T-helper 1 cell treated with Interleukin-12 subunit alpha and Interleukin-12 subunit beta and Interleukin-4 antibody, amounts not matched to agents 30 μg/mL and 1 μg/mL, for 36 hours (primary cell): ENCODE measurements around the gene XYLT1.
A peak's percentile ranks its signal among the peaks of the same experiment; 100 is the strongest.

ENCODE experiments used
- H3K27ac Mint-ChIP-seq: one replicate; pipeline ENCODE4 v1.8.0; 2021; ENCODE audit warnings: mild to moderate bottlenecking, mixed read lengths
- H3K27me3 Mint-ChIP-seq: one replicate; pipeline ENCODE4 v1.8.0; 2021; ENCODE audit warnings: low read depth, mixed read lengths
- H3K36me3 Mint-ChIP-seq: one replicate; pipeline ENCODE4 v1.8.0; 2021; ENCODE audit warnings: low read depth, mixed read lengths
- H3K4me1 Mint-ChIP-seq: one replicate; pipeline ENCODE4 v1.8.0; 2021; ENCODE audit warnings: low read depth, mixed read lengths
- H3K4me3 Mint-ChIP-seq: one replicate; pipeline ENCODE4 v1.8.0; 2021; ENCODE audit warnings: mild to moderate bottlenecking, moderate library complexity, mixed read lengths
- H3K9me3 Mint-ChIP-seq: one replicate; pipeline ENCODE4 v1.8.0; 2021; ENCODE audit warnings: mixed read lengths

Gene XYLT1

DNA sequence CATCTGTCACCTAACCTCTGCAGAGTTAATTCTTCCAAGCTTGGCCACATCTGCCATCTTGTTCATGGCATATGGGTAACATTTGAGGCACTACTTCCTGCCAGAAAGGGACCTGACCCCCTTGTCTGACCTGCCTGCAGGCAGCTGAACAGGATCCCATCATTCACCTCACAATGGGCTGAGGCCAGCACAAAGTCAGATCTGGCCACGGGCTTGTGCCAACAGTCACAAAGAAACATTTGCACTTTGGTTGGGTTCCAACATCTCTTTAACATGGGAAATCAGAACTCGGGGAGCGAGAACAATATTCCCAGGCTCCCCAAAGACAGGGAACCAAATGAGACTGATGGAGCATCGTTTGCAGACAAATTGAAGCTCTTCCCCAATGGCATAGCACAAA is 116.1 kb downstream of the XYLT1 start:
- Mint-ChIP-seq H3K27me3 (no peaks in the 10 kb centered on the region), H3K4me1 (peaks cover 60% of the 10 kb centered on the region), H3K9me3 (no peaks in the 10 kb centered on the region), H3K27ac (no peak overlapping the region), H3K4me3 (no peak overlapping the region), H3K36me3 (peaks cover 51% of the 10 kb centered on the region)

- Mint-ChIP-seq H3K27me3 (no peaks in the 10 kb centered on the region), H3K36me3 (peaks cover 47% of the 10 kb centered on the region), H3K4me1 (peaks cover 60% of the 10 kb centered on the region), H3K27ac (no peak overlapping the region), H3K4me3 (no peak overlapping the region), H3K9me3 (no peaks in the 10 kb centered on the region)
These were observed 116.6 kb downstream of the XYLT1 start for GRCh38 chr16:17354141-17354601.

DNA sequence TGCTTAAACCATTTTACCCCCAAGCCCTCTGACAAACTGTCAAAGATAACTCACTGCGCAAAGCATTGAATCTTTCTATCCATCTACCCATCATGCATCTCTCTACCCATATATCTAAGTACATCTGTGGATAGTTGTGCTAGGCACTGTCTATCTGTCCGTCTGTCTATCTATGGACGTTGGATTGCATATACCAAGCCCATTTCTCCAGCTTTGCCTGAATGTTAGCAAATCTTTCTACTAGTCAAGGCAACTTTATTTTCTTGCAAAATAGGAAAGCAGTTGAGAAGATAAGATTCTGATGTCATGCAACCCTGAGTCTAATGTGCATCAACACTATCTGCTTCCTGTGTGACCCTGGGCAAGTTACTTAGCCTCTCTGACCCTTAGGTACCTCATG is 117.2 kb downstream of the XYLT1 start:
- Mint-ChIP-seq H3K9me3 (no peaks in the 10 kb centered on the region), H3K36me3 (peaks cover 53% of the 10 kb centered on the region), H3K4me1 (peaks cover 60% of the 10 kb centered on the region), H3K4me3 (no peak overlapping the region), H3K27ac (no peak overlapping the region), H3K27me3 (no peaks in the 10 kb centered on the region)

DNA sequence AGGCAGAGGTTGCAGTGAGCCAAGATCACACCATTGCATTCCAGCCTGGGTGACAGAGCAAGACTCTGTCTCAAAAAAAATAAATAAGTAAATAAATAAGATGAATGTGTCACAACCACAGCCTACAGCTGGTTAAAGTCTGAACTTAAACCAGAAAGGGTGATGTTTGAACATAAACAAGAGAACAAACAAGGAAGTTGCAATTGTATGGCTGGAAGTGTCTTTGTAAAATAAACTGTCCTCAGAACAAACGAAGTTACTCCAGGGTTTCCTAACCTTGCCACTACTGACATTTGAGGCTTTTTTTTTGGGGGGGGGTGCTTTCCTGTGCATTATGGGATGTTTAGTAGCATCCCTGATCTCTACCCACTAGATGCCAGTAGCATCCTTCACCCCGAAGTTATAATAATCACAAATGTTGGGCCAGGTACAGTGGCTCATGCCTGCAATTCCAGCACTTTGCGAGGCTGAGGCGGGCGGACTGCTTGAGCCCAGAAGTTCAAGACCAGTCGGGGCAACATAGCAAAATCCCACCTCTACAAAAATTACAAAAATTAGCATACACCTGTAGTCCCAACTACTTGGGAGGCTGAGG is 119.2 kb downstream of the XYLT1 start:
- peaks cover 69% of the 10 kb centered on the region for H3K4me1 Mint-ChIP-seq
- peak overlapping the region; percentile 65 for H3K27ac Mint-ChIP-seq
- no peaks in the 10 kb centered on the region for H3K27me3 Mint-ChIP-seq
- H3K9me3 Mint-ChIP-seq, result no peaks in the 10 kb centered on the region
- H3K4me3 Mint-ChIP-seq, result no peak overlapping the region
- H3K36me3 Mint-ChIP-seq, result peaks cover 49% of the 10 kb centered on the region

DNA sequence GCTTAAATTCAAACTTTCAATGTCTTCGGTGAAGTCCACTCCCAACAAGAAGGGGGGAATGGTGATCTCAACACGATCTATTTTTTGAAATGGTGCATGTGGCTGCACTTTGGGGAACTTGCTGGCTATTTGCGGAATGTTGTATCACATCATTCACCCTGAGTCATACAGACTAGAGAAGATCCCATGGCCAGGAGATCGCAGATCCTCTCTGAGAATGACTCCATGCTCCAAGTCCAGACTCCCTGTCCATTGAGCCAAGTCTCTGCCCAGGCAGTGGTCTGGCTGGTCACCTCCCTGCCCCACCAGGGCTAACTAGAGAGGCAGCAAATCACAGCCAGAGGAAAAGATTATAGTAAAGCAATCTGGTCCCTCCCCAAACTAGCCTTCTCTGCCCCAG is 120.6 kb downstream of the XYLT1 start:
- H3K27me3 Mint-ChIP-seq, result no peaks in the 10 kb centered on the region
- H3K36me3 Mint-ChIP-seq, result peaks cover 48% of the 10 kb centered on the region
- H3K4me3 Mint-ChIP-seq, result no peak overlapping the region
- no peak overlapping the region for H3K27ac Mint-ChIP-seq
- H3K4me1 Mint-ChIP-seq, result peaks cover 75% of the 10 kb centered on the region
- H3K9me3 Mint-ChIP-seq, result no peaks in the 10 kb centered on the region

GRCh38 chr16:17348826-17349225 is 121.9 kb downstream of the XYLT1 start:
- H3K27me3 Mint-ChIP-seq, result no peaks in the 10 kb centered on the region
- H3K36me3 Mint-ChIP-seq, result peaks cover 36% of the 10 kb centered on the region
- H3K4me3 Mint-ChIP-seq, result peak overlapping the region; percentile 40
- H3K4me1 Mint-ChIP-seq, result peaks cover 79% of the 10 kb centered on the region
- H3K27ac Mint-ChIP-seq, result peak overlapping the region; percentile 99
- no peaks in the 10 kb centered on the region for H3K9me3 Mint-ChIP-seq

DNA sequence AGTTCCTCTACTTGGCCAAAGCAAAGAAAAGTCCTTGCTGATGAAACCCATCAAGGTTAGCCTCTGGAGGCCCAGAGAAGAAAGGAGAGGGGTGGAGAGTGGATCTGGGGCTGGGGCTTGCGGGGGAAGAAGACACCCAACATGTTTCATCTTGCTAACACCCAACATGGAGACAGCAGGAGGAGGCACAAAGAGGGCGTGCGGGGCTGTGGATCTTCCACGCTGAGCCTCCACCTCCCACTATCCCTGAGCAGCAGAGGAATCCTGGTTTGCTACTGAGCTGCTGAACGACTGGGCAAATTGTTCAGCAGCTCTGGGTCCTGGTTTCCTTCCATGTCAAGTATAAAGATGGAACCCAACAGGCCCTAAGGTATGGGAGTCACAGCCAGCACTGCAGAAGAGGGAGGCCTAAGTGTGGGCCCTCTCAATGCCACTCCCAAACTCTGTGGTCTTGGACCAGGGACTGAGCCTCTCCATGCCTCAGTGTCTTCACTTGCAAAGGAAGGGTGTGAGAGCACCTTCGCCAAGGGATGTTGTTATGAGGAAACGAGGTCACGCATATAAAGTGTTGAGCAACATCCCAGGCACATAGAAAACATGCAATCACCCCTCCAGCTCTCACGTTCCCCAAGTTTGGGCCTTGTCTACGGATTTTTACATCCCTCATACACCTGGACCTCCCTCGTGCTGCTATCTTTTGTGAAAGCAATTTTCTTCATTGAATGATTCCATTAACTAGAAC is 122.5 kb downstream of the XYLT1 start:
- Mint-ChIP-seq H3K27me3 (no peaks in the 10 kb centered on the region), H3K4me1 (peaks cover 81% of the 10 kb centered on the region), H3K36me3 (peaks cover 37% of the 10 kb centered on the region), H3K4me3 (peak overlapping the region; percentile 40), H3K9me3 (no peaks in the 10 kb centered on the region), H3K27ac (peak overlapping the region; percentile 99)

- H3K4me3 Mint-ChIP-seq, result peak overlapping the region; percentile 67
- H3K27ac Mint-ChIP-seq, result peak overlapping the region; percentile 99
- H3K9me3 Mint-ChIP-seq, result no peaks in the 10 kb centered on the region
- no peaks in the 10 kb centered on the region for H3K27me3 Mint-ChIP-seq
- H3K4me1 Mint-ChIP-seq, result peaks cover 82% of the 10 kb centered on the region
- H3K36me3 Mint-ChIP-seq, result peaks cover 32% of the 10 kb centered on the region
These were observed 123.1 kb downstream of the XYLT1 start for GRCh38 chr16:17347624-17348023.

DNA sequence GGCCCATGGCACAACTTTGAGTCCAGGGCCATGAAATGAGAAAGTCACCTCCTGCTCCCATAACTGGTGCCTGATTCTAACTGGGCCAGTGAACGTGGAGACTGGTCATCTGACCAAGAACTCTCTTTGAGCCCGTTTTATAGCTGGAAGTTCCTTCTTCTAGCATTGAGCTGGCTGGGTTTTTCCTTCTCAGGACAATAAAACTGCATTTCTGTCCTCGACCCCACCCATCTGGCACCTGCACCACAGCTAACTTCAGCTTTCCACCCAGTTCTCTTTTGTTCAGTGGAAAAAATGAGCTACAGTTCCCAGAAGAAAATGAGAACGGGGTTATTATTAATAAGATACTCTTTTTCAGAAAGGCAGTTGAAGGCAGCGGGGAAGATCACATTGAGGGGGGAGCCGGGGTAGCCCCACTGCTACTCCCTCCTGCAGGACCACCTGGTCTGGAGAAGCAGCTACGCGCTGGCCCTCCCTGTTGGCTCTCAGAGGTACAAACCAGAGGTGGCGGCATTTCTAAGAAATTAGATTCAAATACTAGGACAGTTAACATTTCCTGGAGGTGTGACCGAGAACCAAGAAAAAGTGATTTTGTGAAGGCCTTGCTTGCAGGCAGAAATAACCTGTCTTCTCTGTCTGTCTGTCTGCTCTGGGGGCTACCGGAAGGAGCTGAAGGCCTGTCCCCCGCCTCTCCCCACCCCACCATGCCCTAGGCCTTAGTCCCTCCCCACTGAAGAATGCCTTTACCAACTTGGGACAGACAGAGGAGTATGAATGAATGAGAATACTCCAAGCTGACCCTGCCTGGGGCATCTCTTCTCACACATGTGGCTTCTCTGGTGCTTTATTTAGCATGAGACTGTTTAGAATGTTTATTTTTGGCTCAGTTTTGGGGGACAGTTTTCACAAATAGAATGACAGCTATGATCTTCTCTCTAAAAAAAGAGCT is 123.9 kb downstream of the XYLT1 start:
- Mint-ChIP-seq H3K4me3 (peak overlapping the region; percentile 67), H3K27ac (peak overlapping the region; percentile 99), H3K4me1 (peaks cover 83% of the 10 kb centered on the region), H3K9me3 (no peaks in the 10 kb centered on the region), H3K36me3 (peaks cover 32% of the 10 kb centered on the region), H3K27me3 (no peaks in the 10 kb centered on the region)

- H3K9me3 Mint-ChIP-seq, result no peaks in the 10 kb centered on the region
- peaks cover 88% of the 10 kb centered on the region for H3K4me1 Mint-ChIP-seq
- H3K36me3 Mint-ChIP-seq, result peaks cover 30% of the 10 kb centered on the region
- H3K27ac Mint-ChIP-seq, result peak overlapping the region; percentile 87
- no peaks in the 10 kb centered on the region for H3K27me3 Mint-ChIP-seq
- peak overlapping the region; percentile 31 for H3K4me3 Mint-ChIP-seq
These were observed 125.7 kb downstream of the XYLT1 start for GRCh38 chr16:17345043-17345442.

GRCh38 chr16:17343728-17344127 is 127.0 kb downstream of the XYLT1 start:
- Mint-ChIP-seq H3K4me1 (peaks cover 81% of the 10 kb centered on the region), H3K36me3 (peaks cover 28% of the 10 kb centered on the region), H3K4me3 (peak overlapping the region; percentile 73), H3K27ac (peak overlapping the region; percentile 94), H3K9me3 (no peaks in the 10 kb centered on the region), H3K27me3 (no peaks in the 10 kb centered on the region)

DNA sequence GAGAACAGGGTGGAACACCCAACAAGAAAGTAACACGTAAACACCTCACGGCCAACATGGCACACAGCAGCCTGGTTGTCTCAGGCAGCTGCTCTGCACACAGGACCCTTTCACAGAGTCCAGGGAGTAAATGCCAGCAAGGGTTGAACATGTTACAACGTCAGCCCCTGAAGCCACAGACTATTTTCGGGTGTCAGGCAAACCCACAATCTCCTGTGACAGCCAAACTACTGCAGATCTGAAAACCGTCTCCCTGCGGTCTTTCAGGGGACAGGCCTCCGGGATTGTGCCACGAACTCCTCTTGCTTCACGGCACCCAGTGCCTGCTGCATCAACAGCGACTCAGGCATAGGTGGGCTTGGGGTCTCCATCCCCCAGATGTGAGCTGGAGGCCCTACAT is 127.7 kb downstream of the XYLT1 start:
- H3K27me3 Mint-ChIP-seq, result no peaks in the 10 kb centered on the region

DNA sequence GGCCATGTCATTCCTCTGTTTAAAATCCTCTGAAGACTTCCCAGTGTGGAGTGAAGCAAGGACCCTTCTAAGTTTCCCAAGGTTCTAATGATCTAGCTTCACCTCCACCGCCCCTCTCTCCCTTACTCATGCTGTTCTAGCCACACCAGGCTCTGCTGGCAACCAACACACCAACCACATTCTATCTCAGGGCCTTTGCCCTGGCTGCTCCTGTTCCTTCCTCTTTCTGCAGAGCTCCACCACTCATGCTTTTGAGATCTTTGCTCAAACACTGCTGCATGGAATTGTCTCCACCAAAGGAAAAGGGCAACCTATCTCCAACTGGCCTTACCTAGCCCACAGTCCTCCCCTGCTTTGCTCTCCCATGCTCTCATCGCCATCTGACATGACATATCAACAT is 128.7 kb downstream of the XYLT1 start:
- peak overlapping the region; percentile 94 for H3K27ac Mint-ChIP-seq
- no peaks in the 10 kb centered on the region for H3K9me3 Mint-ChIP-seq
- H3K4me1 Mint-ChIP-seq, result peaks cover 71% of the 10 kb centered on the region
- peak overlapping the region; percentile 42 for H3K4me3 Mint-ChIP-seq
- no peaks in the 10 kb centered on the region for H3K27me3 Mint-ChIP-seq
- peaks cover 23% of the 10 kb centered on the region for H3K36me3 Mint-ChIP-seq

More for the DNA sequence above, 127.7 kb downstream of the XYLT1 start:
- Mint-ChIP-seq H3K36me3 (peaks cover 26% of the 10 kb centered on the region), H3K4me1 (peaks cover 78% of the 10 kb centered on the region), H3K27ac (peak overlapping the region; percentile 94), H3K9me3 (no peaks in the 10 kb centered on the region), H3K4me3 (peak overlapping the region; percentile 73)

DNA sequence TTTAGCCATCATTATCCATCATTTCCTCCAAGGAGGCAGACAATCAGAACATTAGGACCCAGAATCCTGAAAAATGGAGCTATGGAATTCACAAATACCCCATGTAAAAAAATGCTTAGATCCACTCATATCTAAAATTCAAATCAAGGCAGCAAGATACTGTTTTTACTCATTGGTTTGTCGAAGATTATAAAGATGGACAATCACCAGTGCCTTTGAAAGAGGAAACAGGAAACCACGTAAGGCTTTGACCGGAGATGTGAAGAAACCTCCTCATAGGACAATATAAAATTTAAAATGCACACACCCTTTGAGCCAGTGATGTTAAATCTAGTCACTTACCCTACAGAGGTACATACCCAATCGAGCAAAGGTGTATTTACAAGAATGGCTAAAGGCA is 130.0 kb downstream of the XYLT1 start:
- peaks cover 23% of the 10 kb centered on the region for H3K36me3 Mint-ChIP-seq
- no peaks in the 10 kb centered on the region for H3K9me3 Mint-ChIP-seq
- H3K27ac Mint-ChIP-seq, result peak overlapping the region; percentile 68
- H3K4me1 Mint-ChIP-seq, result peaks cover 64% of the 10 kb centered on the region
- H3K27me3 Mint-ChIP-seq, result no peaks in the 10 kb centered on the region
- peak overlapping the region; percentile 46 for H3K4me3 Mint-ChIP-seq
